Measurements from ENCODE around the gene KIAA0319L.

Gene KIAA0319L

GRCh38 chr1:35564037-35564883 is 7.1 kb upstream of the KIAA0319L start:
- in situ Hi-C loops (cut with HindIII; ENCODE audit: low sequenced_read_pairs) = loop anchor here (10.0 kb wide), 1 partner anchor 119 kb away; no protein-coding TSS in a partner anchor

- in situ Hi-C loops (cut with HindIII; ENCODE audit: low sequenced_read_pairs) = loop anchor here (10.0 kb wide), 1 partner anchor 118 kb away; no protein-coding TSS in a partner anchor
Measured at GRCh38 chr1:35563166-35563565, 6.0 kb upstream of the KIAA0319L start.

- in situ Hi-C loops (cut with HindIII; ENCODE audit: low sequenced_read_pairs) = loop anchor here (10.0 kb wide), 1 partner anchor 117 kb away; no protein-coding TSS in a partner anchor
Measured at GRCh38 chr1:35561972-35562680, 4.9 kb upstream of the KIAA0319L start.

GRCh38 chr1:35561297-35561971 is 4.2 kb upstream of the KIAA0319L start:
- in situ Hi-C loops (cut with HindIII; ENCODE audit: low sequenced_read_pairs) = loop anchor here (10.0 kb wide), 1 partner anchor 117 kb away; no protein-coding TSS in a partner anchor

- in situ Hi-C loops (cut with HindIII; ENCODE audit: low sequenced_read_pairs) = loop anchor here (10.0 kb wide), 1 partner anchor 116 kb away; no protein-coding TSS in a partner anchor
Measured at GRCh38 chr1:35560256-35561225, 3.3 kb upstream of the KIAA0319L start.

- in situ Hi-C loops (cut with HindIII; ENCODE audit: low sequenced_read_pairs) = no loop called here
Measured at GRCh38 chr1:35559317-35559944, 2.2 kb upstream of the KIAA0319L start.

GRCh38 chr1:35558374-35559316 is 1.4 kb upstream of the KIAA0319L start:
- in situ Hi-C loops (cut with HindIII; ENCODE audit: low sequenced_read_pairs) = no loop called here

- in situ Hi-C loops (cut with HindIII; ENCODE audit: low sequenced_read_pairs) = no loop called here
Measured at GRCh38 chr1:35557611-35558373, 589 bp upstream of the KIAA0319L start, which contains the start of gene NCDN. Gene NCDN (plus strand): TSS chr1:35557799. CDS start chr1:35558191, 392 bp downstream.

- in situ Hi-C loops (cut with HindIII; ENCODE audit: low sequenced_read_pairs) = no loop called here
Measured at GRCh38 chr1:35556484-35557117, 602 bp downstream of the KIAA0319L start.

- in situ Hi-C loops (cut with HindIII; ENCODE audit: low sequenced_read_pairs) = no loop called here
Measured at GRCh38 chr1:35555601-35556477, 1.4 kb downstream of the KIAA0319L start.

- in situ Hi-C loops (cut with HindIII; ENCODE audit: low sequenced_read_pairs) = no loop called here
Measured at GRCh38 chr1:35555212-35555584, 2.0 kb downstream of the KIAA0319L start.

- in situ Hi-C loops (cut with HindIII; ENCODE audit: low sequenced_read_pairs) = no loop called here
Measured at GRCh38 chr1:35554266-35555211, 2.7 kb downstream of the KIAA0319L start.

GRCh38 chr1:35553851-35554250 is 3.4 kb downstream of the KIAA0319L start:
- in situ Hi-C loops (cut with HindIII; ENCODE audit: low sequenced_read_pairs) = no loop called here

- in situ Hi-C loops (cut with HindIII; ENCODE audit: low sequenced_read_pairs) = no loop called here
Measured at GRCh38 chr1:35546614-35547013, 10.6 kb downstream of the KIAA0319L start.

GRCh38 chr1:35544976-35545375 is 12.2 kb downstream of the KIAA0319L start:
- in situ Hi-C loops (cut with HindIII; ENCODE audit: low sequenced_read_pairs) = no loop called here

Measured in DLD1 (cell line).